Uterus (tissue), 2 donors: ENCODE measurements around the gene CPED1.

Source experiments
- POLR2A ChIP-seq, 2 donors: fragments of 450-650 bp; IDR thresholded peaks; one replicate each; pipeline ENCODE4 v1.6.1; 2016; ENCODE audit warnings: antibody characterized with exemption in 2 of 2, mild to moderate bottlenecking in 1 of 2, moderate library complexity in 1 of 2
- TF ChIP-seq, protein P1 (sequence below), 4 experiments: fragments of 200-600 bp in 2 of 4; fragments of 450-650 bp in 2 of 4; sonication (generic) in 2 of 4; IDR thresholded peaks; one replicate each; pipeline ENCODE4 v1.5.1; 2016 to 2019; ENCODE audit warnings: antibody characterized with exemption in 4 of 4, mild to moderate bottlenecking in 2 of 4, moderate library complexity in 1 of 4

DNA sequence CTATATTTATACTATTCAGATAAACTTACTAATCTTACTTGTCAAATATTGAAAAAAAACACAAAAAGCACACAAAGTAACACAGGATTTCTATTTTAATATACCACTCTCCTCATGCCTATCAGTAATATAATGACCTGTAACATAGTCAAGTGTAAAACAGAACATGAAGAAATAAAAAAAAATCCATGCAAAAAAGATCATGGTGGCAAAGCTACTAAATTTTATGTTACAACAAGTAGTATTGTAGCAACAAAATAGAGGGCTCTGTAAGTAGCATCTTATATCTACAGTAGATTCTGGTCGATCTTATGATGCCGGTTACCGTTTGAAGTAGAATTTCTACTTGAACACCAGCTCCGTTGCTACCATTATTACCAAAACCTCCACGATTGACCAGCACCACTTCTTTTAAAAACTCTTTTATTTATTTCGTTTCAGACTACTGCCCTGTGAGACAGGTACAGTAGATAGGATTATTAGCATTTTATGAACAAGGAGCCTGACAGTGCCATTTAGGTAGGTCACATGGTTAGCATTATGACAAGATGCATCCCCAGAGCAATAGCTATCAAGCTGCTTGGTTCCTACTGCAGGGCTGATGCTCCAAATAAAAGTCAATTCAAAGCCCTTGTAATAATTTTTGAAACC is 2.1 kb downstream of the CPED1 start:
- no peak for TF ChIP-seq POLR2A (IDR thresholded peaks at IDR 0.05)
- TF ChIP-seq, protein P1, sequence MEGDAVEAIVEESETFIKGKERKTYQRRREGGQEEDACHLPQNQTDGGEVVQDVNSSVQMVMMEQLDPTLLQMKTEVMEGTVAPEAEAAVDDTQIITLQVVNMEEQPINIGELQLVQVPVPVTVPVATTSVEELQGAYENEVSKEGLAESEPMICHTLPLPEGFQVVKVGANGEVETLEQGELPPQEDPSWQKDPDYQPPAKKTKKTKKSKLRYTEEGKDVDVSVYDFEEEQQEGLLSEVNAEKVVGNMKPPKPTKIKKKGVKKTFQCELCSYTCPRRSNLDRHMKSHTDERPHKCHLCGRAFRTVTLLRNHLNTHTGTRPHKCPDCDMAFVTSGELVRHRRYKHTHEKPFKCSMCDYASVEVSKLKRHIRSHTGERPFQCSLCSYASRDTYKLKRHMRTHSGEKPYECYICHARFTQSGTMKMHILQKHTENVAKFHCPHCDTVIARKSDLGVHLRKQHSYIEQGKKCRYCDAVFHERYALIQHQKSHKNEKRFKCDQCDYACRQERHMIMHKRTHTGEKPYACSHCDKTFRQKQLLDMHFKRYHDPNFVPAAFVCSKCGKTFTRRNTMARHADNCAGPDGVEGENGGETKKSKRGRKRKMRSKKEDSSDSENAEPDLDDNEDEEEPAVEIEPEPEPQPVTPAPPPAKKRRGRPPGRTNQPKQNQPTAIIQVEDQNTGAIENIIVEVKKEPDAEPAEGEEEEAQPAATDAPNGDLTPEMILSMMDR (IDR thresholded peaks at IDR 0.05), result no peak
